DND-41 (cell line): ENCODE results near the gene TH.

Experiments
- ATAC-seq: fragments of 200-7000 bp; cut with Tn5 transposase; 3 replicates; pipeline ENCODE4 v1.9.1; 2021; ENCODE audit warnings: low read depth; ENCODE audit not compliant: insufficient read depth
- DNase-seq: peaks from one replicate; pipeline ENCODE4 v3.0.0-alpha.2; 2020
- H2AFZ ChIP-seq: 2 replicates; pipeline ENCODE4 v1.6.0; 2012; ENCODE audit warnings: low read depth, low read length
- H3K27ac ChIP-seq: 2 replicates; pipeline ENCODE4 v1.5.1; 2012; ENCODE audit warnings: low read length, inconsistent platforms
- H3K27me3 ChIP-seq: fragments of 200-600 bp; sonication (generic); 2 replicates; pipeline ENCODE4 v1.6.0; 2012; ENCODE audit warnings: low read length, mild to moderate bottlenecking, inconsistent platforms; ENCODE audit not compliant: insufficient read depth, poor library complexity
- H3K36me3 ChIP-seq: 2 replicates; pipeline ENCODE4 v1.5.1; 2012; ENCODE audit warnings: low read length, inconsistent platforms; ENCODE audit not compliant: insufficient read depth
- H3K4me1 ChIP-seq: 2 replicates; pipeline ENCODE4 v1.5.1; 2012; ENCODE audit warnings: mild to moderate bottlenecking, low read length; ENCODE audit not compliant: insufficient read depth
- H3K4me2 ChIP-seq: 2 replicates; pipeline ENCODE4 v1.6.0; 2012; ENCODE audit warnings: mild to moderate bottlenecking, moderate library complexity, low read length, inconsistent platforms; ENCODE audit not compliant: insufficient read depth
- H3K4me3 ChIP-seq, 2 experiments: fragments of 200-600 bp in 1 of 2; shearing (Covaris generic) in 1 of 2; 2 replicates each; pipeline ENCODE4 v1.5.1; 2012 to 2016; ENCODE audit warnings: inconsistent platforms in 2 of 2, low read length in 2 of 2, mild to moderate bottlenecking in 2 of 2, low read depth in 1 of 2, moderate library complexity in 1 of 2
- H3K79me2 ChIP-seq: 2 replicates; pipeline ENCODE4 v1.6.0; 2012; ENCODE audit warnings: low read length, inconsistent platforms; ENCODE audit not compliant: insufficient read depth
- H3K9ac ChIP-seq: 2 replicates; pipeline ENCODE4 v1.6.0; 2012; ENCODE audit warnings: low read depth, mild to moderate bottlenecking, inconsistent platforms, low read length, moderate library complexity
- H3K9me3 ChIP-seq: 2 replicates; pipeline ENCODE4 v1.5.1; 2012; ENCODE audit warnings: low read length, moderate library complexity, mild to moderate bottlenecking, inconsistent platforms; ENCODE audit not compliant: insufficient read depth, severe bottlenecking
- H4K20me1 ChIP-seq: 2 replicates; pipeline ENCODE4 v1.6.0; 2012; ENCODE audit warnings: low read length; ENCODE audit not compliant: insufficient read depth
- EZH2 ChIP-seq: IDR thresholded peaks from 3 replicates; pipeline ENCODE4 v1.6.1; 2012; ENCODE audit warnings: borderline replicate concordance, low read depth, mild to moderate bottlenecking, moderate library complexity, low read length, inconsistent platforms; ENCODE audit not compliant: severe bottlenecking
- TF ChIP-seq, protein P1 (sequence below): IDR thresholded peaks from 2 replicates; pipeline ENCODE4 v1.5.1; 2012; ENCODE audit warnings: borderline replicate concordance, low read length, moderate library complexity, mild to moderate bottlenecking; ENCODE audit not compliant: poor library complexity, severe bottlenecking; ENCODE audit errors: extremely low read depth

The TH gene

DNA sequence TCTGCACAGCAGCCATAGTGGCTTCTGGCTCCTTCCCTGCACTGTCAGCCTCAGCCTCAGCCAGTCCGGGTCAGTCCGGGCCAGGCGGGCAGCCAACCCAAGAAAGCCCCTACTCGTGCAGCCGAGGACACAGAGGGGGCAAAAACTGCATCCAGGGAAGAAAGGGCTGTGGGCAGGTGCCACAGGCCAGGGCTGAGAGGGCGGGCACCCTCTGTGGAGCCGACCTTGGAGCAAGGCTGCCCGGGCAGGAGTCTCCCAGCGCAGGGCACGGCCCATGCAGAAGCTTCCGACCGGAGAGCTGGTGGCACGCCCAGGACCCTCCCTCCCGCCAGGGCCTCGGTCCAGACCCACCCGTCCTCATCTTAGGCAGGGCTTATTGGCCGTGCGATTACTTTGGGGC lies 10.5 kb upstream of the TH start:
- Histone ChIP-seq H3K4me1 (peaks cover 12% of the 10 kb centered on the region), H3K4me2 (no peak overlapping the region), H3K9me3 (no peaks in the 10 kb centered on the region), H2AFZ (no peak overlapping the region), H3K27ac (no peak overlapping the region), H3K4me3 (no peak overlapping the region), H3K79me2 (no peaks in the 10 kb centered on the region), H4K20me1 (no peaks in the 10 kb centered on the region; the same call in none of the 2 replicates), H3K36me3 (no peaks in the 10 kb centered on the region), H3K27me3 (no peaks in the 10 kb centered on the region), H3K9ac (no peak overlapping the region)
- no peak for ATAC-seq
- DNase-seq: no peak
- TF ChIP-seq, protein P1, sequence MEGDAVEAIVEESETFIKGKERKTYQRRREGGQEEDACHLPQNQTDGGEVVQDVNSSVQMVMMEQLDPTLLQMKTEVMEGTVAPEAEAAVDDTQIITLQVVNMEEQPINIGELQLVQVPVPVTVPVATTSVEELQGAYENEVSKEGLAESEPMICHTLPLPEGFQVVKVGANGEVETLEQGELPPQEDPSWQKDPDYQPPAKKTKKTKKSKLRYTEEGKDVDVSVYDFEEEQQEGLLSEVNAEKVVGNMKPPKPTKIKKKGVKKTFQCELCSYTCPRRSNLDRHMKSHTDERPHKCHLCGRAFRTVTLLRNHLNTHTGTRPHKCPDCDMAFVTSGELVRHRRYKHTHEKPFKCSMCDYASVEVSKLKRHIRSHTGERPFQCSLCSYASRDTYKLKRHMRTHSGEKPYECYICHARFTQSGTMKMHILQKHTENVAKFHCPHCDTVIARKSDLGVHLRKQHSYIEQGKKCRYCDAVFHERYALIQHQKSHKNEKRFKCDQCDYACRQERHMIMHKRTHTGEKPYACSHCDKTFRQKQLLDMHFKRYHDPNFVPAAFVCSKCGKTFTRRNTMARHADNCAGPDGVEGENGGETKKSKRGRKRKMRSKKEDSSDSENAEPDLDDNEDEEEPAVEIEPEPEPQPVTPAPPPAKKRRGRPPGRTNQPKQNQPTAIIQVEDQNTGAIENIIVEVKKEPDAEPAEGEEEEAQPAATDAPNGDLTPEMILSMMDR: no peak
- no peak for TF ChIP-seq EZH2

DNA sequence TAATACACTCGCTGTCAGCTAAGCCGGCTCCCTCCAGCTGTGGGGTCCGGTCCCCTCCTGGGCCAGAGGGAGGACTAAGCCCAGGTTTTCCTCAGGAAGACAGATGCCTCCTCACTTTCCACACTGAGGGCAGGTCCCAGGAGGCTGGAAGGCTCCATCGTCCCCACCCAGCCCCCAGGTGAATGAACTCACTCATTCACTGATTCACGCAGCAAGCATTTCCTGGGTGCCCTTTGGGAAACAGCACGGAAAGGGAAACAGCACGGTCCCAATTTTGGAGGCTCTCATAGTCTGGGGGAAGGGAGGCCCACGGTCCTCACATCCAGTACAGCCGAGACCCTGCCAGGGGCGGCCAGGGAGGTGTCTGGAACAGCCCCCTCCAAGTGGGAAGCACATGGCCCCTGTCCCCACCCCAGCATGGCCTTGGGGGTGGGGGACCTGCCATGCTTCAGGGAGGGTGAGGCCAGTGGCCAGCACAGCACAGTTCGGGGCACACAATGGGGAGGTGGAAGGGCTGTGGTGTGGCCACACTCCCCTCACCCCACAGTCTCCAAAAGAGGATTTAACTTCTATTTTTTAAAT lies 9.3 kb upstream of the TH start:
- no peak for DNase-seq
- no peak overlapping the region for H3K4me2 ChIP-seq

DNA sequence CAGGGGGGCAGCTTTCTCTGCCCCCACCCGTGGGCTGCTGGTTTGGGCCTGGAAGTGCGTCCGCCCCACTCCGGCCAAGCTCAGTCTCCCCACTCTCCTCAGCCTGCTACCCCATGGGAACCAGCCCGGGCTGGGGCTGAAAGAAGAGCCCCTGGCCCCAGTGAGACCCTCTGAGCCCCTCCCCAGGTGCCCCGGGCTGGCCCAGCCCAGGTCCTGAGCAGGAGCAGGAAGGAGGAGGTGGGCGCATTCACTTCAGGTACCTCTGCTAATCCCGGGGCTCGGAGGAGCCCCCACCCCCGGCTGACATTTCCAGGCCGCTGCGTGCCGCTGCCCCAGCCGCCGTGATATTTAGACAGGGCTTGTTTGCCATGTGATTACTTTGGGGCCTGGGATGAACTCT lies 8.7 kb upstream of the TH start:
- H3K27ac ChIP-seq: no peak overlapping the region
- H3K79me2 ChIP-seq: no peaks in the 10 kb centered on the region
- no peaks in the 10 kb centered on the region; the same call in 1 of the 2 replicates for H4K20me1 ChIP-seq
- ATAC-seq (no peak), DNase-seq (no peak)
- H2AFZ ChIP-seq: no peak overlapping the region
- TF ChIP-seq, protein P1: no peak
- no peak for TF ChIP-seq EZH2
- no peaks in the 10 kb centered on the region for H3K27me3 ChIP-seq
- no peaks in the 10 kb centered on the region for H3K9me3 ChIP-seq
- no peaks in the 10 kb centered on the region for H3K36me3 ChIP-seq
- H3K4me2 ChIP-seq: no peak overlapping the region
- no peak overlapping the region for H3K4me3 ChIP-seq
- H3K4me1 ChIP-seq: peaks cover 12% of the 10 kb centered on the region
- no peak overlapping the region for H3K9ac ChIP-seq

More for the DNA sequence above, 9.3 kb upstream of the TH start:
- H3K79me2 ChIP-seq: no peaks in the 10 kb centered on the region
- no peak for ATAC-seq
- H3K9ac ChIP-seq: no peak overlapping the region
- H4K20me1 ChIP-seq: no peaks in the 10 kb centered on the region; the same call in 1 of the 2 replicates
- H3K36me3 ChIP-seq: no peaks in the 10 kb centered on the region
- no peaks in the 10 kb centered on the region for H3K27me3 ChIP-seq
- peaks cover 12% of the 10 kb centered on the region for H3K4me1 ChIP-seq
- H3K27ac ChIP-seq: no peak overlapping the region
- TF ChIP-seq, protein P1: no peak
- no peak for TF ChIP-seq EZH2
- H3K4me3 ChIP-seq: no peak overlapping the region
- H2AFZ ChIP-seq: no peak overlapping the region
- H3K9me3 ChIP-seq: no peaks in the 10 kb centered on the region

DNA sequence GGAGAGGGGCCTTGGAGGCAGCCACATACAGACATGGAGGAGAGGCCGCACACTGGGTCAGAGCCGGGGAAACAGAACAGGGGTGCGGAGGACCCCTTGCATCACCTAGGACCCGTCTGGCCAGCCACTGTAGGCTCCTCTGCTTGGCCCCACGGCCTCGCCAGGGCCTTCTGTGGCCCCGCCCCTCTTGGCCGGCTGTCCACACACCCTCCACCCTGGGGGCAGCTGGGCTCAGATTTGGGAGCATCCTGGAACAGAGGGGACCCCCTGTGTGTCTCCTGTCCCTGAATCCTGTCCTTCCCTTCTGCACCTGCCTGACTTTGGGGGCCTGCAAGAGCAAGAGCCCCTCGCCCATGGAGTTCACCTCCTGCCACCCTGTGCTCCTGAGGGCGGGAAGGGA lies 7.9 kb upstream of the TH start:
- H3K4me2 ChIP-seq: no peak overlapping the region
- H2AFZ ChIP-seq: no peak overlapping the region

More for the DNA sequence above, 7.9 kb upstream of the TH start:
- TF ChIP-seq EZH2: no peak
- TF ChIP-seq, protein P1: no peak
- Histone ChIP-seq H3K4me1 (peaks cover 12% of the 10 kb centered on the region), H3K9me3 (no peaks in the 10 kb centered on the region), H3K27me3 (no peaks in the 10 kb centered on the region), H4K20me1 (no peaks in the 10 kb centered on the region; the same call in 1 of the 2 replicates), H3K27ac (no peak overlapping the region), H3K36me3 (no peaks in the 10 kb centered on the region), H3K9ac (no peak overlapping the region), H3K4me3 (no peak overlapping the region), H3K79me2 (no peaks in the 10 kb centered on the region)
- no peak for DNase-seq
- no peak for ATAC-seq
